A673 (cell line): ENCODE measurements around the gene ARMC12. TPM values are rescaled to one million over a fixed set of nuclear protein-coding genes. Genes with fewer than 3 reads are reported as not detected.

ENCODE experiments used
- BruUV-seq: library from RNA; stranded (reverse); fragments of 400-500 nt; replicated peaks from 2 replicates; lab custom pipeline; 2021; lab: Mats Ljungman, UMichigan
- CTCF ChIA-PET: fragments of 300-600 bp; sonication (Branson Sonifier 250); formaldehyde crosslinking; loops from one replicate; lab custom pipeline; 2022; ENCODE audit warnings: antibody characterized with exemption; lab: Charles Lee
- POLR2A ChIA-PET: fragments of 300-600 bp; sonication (Branson Sonifier 250); formaldehyde crosslinking; loops from one replicate; lab custom pipeline; 2022; ENCODE audit warnings: antibody characterized with exemption; ENCODE audit not compliant: low non-redundant PET; lab: Charles Lee
- DNase-seq: peaks from one replicate; pipeline ENCODE4 v3.0.0-alpha.2; 2015; ENCODE audit warnings: low spot score
- H3K27ac ChIP-seq: fragments of 200-600 bp; sonication (generic); 2 replicates; pipeline ENCODE4 v1.5.1; 2016; ENCODE audit warnings: mixed run types, low read depth, mild to moderate bottlenecking, mixed read lengths, antibody characterized with exemption, low read length; ENCODE audit not compliant: poor library complexity, severe bottlenecking
- H3K27me3 ChIP-seq: fragments of 200-600 bp; sonication (generic); replicated peaks from 2 replicates; pipeline ENCODE4 v1.6.1; 2017; ENCODE audit warnings: mixed run types, low read depth, mild to moderate bottlenecking, mixed read lengths, antibody characterized with exemption, low read length; ENCODE audit not compliant: insufficient read depth, poor library complexity
- H3K36me3 ChIP-seq: fragments of 200-600 bp; sonication (generic); 2 replicates; pipeline ENCODE4 v1.6.1; 2016; ENCODE audit warnings: mixed run types, mild to moderate bottlenecking, mixed read lengths, antibody characterized with exemption, low read length; ENCODE audit not compliant: insufficient read depth, poor library complexity, severe bottlenecking
- H3K4me1 ChIP-seq: fragments of 200-600 bp; sonication (generic); 2 replicates; pipeline ENCODE4 v1.6.1; 2017; ENCODE audit warnings: mixed run types, mild to moderate bottlenecking, mixed read lengths, antibody characterized with exemption, low read length; ENCODE audit not compliant: insufficient read depth, poor library complexity, severe bottlenecking
- H3K4me3 ChIP-seq: fragments of 200-600 bp; sonication (generic); 2 replicates; pipeline ENCODE4 v1.5.1; 2016; ENCODE audit warnings: low read depth, mixed run types, mild to moderate bottlenecking, mixed read lengths, low read length; ENCODE audit not compliant: poor library complexity, severe bottlenecking
- H3K9me3 ChIP-seq: fragments of 200-600 bp; sonication (generic); 2 replicates; pipeline ENCODE4 v1.6.1; 2016; ENCODE audit warnings: mixed run types, low read depth, mild to moderate bottlenecking, mixed read lengths, antibody characterized with exemption, low read length; ENCODE audit not compliant: poor library complexity, severe bottlenecking
- CTCF ChIP-seq: fragments of 300-800, 200-600 bp; sonication (generic); conservative IDR thresholded peaks from 2 replicates; pipeline ENCODE4 v1.5.1; 2017; ENCODE audit warnings: low read depth, mild to moderate bottlenecking, antibody characterized with exemption, low read length, moderate library complexity, mixed read lengths
- EZH2 ChIP-seq: fragments of 200-600 bp; sonication (generic); IDR thresholded peaks from 2 replicates; pipeline ENCODE4 v1.6.1; 2017; ENCODE audit warnings: borderline replicate concordance, low read depth, mild to moderate bottlenecking, mixed read lengths, antibody characterized with exemption, low read length; ENCODE audit not compliant: poor library complexity, severe bottlenecking
- intact Hi-C: fragments of 100-400 bp; cut with micrococcal nuclease; formaldehyde crosslinking; loops from one replicate; pipeline ENCODE4 v1.10.0; 2022; ENCODE audit not compliant: unreplicated experiment
- total RNA-seq: library from RNA; stranded (reverse); gene quantifications from 2 replicates; pipeline ENCODE4 v1.2.3, GENCODE V29; 2021

Gene ARMC12
- total RNA-seq, 1 experiment from 2014 or later, result 1.0 TPM

GRCh38 chr6:35777356-35778102 is 40.7 kb downstream of the ARMC12 start:
- H3K27ac ChIP-seq, result no peak overlapping the region
- H3K4me3 ChIP-seq, result no peak overlapping the region
- intact Hi-C loops, result no loop called here
- H3K36me3 ChIP-seq, result no peaks in the 10 kb centered on the region
- POLR2A ChIA-PET, result no interaction called here
- H3K9me3 ChIP-seq, result no peaks in the 10 kb centered on the region
- H3K4me1 ChIP-seq, result no peaks in the 10 kb centered on the region
- no TSS peak for BruUV-seq
- no peak for TF ChIP-seq CTCF
- TF ChIP-seq EZH2, result no peak
- DNase-seq, result no peak
- CTCF ChIA-PET, result no interaction called here
- H3K27me3 ChIP-seq, result peaks cover 14% of the 10 kb centered on the region

DNA sequence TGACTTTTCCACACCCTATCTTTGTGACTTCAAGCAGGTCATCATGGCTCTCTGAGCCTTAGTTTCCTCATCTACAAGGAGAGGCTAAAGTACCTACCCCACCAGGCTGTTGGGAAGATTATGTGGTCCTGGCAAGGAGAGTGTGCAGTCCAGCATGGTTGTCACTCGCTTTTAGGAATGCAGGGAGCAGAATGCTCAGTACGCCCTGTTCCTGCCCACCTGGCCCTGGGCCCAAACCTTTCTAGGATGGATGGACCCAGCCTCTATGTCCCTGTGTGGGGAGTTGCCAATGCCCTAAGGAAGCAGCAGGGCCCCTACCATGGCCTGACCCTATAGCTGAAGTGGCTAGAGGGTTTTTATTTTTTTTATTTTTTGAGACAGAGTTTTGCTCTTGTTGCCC is 41.6 kb downstream of the ARMC12 start:
- DNase-seq, result no peak
- intact Hi-C loops, result no loop called here
- ChIA-PET CTCF (no interaction called here), POLR2A (no interaction called here)
- Histone ChIP-seq H3K27ac (no peak overlapping the region), H3K9me3 (no peaks in the 10 kb centered on the region), H3K27me3 (peaks cover 14% of the 10 kb centered on the region), H3K4me3 (no peak overlapping the region), H3K4me1 (no peaks in the 10 kb centered on the region), H3K36me3 (no peaks in the 10 kb centered on the region)
- no TSS peak for BruUV-seq
- TF ChIP-seq EZH2 (no peak), CTCF (no peak)

DNA sequence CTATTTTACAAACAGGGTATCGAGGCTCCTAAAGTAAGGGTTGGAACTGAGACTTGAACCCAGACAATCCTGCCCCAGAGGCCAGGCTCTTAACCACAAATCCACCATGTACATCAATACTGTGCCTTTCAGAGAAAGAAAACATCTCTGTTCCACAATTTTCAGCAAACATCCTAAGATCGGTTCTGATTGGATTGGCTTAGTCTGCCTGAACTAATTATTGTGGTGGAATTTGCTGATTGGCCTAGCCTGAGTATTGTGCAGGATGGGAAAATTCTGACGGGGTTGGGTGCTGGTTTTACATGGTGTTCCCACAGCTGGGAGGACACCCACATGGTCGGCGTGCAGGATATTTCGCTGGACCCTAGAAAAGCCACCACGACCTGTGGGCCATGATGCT is 43.9 kb downstream of the ARMC12 start, which contains the start of gene CLPSL1:
CLPSL1 (plus strand) TSS at position 301 of the 400 bp plus-strand sequence; CDS start at position 393, 92 bp downstream.
- no peak within 1 kb of the TSS for H3K27ac ChIP-seq
- TF ChIP-seq CTCF (no peak), EZH2 (no peak)
- H3K4me3 ChIP-seq, result no peak within 1 kb of the TSS
- no peaks in the 10 kb centered on the region for H3K9me3 ChIP-seq
- POLR2A ChIA-PET, result no interaction called here
- intact Hi-C loops, result no loop called here
- CTCF ChIA-PET, result no interaction called here
- no TSS peak for BruUV-seq
- no peak for DNase-seq
- no peaks in the 10 kb centered on the region for H3K36me3 ChIP-seq
- peaks cover 12% of the 10 kb centered on the region for H3K27me3 ChIP-seq
- no peaks in the 10 kb centered on the region for H3K4me1 ChIP-seq
